ENCODE data around the gene CAMSAP1.
"Not testable (repeated sequence)": the region's sequence is repeated elsewhere in the genome, so short reads cannot be mapped to it uniquely, and the experiment has no call there.

CAMSAP1 gene

DNA sequence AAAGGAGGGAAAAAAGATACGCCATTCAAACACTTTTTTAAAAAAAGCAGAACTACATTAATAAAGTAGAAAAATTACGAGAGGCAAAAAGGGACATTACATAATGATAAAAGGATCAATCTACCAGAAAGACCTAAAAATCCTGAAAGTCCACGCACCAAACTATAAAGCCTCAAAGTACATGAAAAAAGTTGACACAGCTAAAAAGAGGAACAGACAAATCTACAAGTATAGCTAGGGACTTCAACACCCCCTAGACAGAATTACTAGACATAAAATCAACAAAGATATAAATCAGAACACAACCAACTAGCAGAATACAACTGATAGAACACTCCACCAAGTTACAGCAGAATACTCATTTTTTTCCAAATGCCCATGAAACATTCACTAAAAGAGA is 11.1 kb downstream of the CAMSAP1 start:
- DNase-seq, result no peak

DNA sequence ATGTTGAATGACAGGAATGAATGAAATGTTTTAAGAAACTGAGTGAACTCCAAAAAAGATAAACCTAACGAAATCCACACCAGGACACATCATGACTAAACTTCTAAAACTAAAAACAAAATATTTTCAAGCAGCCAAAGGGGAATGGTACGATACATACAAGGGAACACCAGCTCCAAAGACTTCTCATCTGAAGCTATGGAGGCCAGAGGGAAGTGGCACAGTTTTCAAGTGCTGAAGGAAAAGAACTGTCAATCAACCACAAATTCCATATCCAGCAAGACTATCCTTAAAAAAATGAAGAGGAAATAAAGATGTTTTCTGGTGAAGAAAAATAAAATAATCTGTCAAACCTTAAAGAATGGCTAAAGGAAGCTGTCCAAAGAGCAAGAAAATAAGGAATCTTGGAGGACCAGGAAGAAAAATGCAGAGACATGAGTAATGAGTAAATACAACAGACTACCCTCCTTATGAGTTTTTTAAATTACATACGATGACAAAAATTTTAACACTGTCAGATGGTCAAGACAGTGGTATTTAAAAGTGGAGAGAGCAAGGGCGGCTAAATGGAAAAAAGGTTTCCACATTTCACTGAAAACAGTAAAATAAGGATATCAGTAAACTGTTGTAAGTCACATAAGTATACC is 12.0 kb downstream of the CAMSAP1 start:
- DNase-seq, result no peak

DNA sequence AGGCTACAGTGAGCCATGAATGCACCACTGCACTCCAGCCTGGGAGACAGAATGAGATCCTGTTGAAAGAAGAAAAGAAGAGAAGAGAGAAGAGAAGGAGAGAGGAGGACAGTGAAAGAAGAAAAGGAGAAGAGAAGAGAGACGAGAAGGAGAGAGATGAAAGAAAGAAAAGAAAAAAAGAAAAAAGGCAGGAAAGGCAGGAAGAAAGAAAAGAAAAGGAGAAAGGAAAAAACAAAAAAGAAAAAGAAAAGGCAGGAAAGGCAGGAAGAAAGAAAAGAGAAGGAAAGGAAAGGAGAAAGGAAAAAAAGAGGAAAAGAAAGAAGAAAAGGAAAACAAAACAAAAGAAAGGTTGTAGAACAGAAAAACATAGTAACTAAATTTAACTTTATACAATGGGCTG is 14.2 kb downstream of the CAMSAP1 start:
- no peak for DNase-seq

DNA sequence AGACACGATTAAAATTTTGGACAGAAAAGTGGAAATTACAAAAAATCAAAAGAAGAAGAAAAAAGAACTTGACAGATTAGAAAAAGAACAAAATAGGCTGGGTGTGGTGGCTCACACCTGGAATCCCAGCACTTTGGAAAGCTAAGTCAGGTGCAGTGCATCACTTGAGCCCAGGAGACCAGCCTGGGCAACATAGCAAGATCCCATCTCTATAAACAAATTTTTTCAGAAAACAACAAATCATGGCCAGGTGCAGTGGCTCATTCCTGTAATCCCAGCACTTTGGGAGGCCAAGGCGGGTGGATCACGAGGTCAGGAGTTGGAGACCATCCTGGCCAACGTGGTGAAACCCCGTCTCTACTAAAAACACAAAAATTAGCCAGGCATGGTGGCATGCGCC is 15.0 kb downstream of the CAMSAP1 start:
- DNase-seq, result not testable (repeated sequence)

DNA sequence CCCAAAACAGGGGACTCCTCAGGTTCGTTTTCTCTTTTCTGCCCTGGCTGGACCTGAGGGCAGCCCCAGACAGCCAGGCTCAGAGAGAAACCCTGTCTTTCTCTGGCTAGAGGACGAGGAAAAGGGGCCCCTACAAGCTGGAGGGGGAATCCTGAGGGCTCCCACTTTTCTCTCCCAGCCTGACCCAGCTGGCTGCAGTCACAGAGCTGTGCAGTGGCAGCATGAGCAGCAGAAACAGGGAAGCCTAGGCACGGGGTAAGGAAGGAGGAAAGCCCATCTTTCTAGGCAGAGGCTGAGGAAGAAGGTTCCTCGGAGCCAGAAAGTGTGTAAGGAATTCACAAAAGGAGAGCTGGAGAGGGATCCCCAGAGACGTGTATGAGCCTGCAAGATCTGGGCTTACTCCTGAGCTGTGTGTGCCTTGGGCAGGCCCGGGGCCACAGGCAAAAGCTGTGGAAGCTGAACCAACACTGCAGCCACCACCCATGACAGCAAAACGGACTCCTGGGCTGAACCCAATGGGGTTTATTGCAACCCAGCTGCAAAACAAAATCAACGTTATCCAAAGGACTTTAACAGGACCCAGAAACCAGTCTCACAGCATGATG is 16.2 kb downstream of the CAMSAP1 start:
- no peak for DNase-seq

- no peak for DNase-seq
These were observed 16.9 kb downstream of the CAMSAP1 start for GRCh38 chr9:135890190-135891026.

DNA sequence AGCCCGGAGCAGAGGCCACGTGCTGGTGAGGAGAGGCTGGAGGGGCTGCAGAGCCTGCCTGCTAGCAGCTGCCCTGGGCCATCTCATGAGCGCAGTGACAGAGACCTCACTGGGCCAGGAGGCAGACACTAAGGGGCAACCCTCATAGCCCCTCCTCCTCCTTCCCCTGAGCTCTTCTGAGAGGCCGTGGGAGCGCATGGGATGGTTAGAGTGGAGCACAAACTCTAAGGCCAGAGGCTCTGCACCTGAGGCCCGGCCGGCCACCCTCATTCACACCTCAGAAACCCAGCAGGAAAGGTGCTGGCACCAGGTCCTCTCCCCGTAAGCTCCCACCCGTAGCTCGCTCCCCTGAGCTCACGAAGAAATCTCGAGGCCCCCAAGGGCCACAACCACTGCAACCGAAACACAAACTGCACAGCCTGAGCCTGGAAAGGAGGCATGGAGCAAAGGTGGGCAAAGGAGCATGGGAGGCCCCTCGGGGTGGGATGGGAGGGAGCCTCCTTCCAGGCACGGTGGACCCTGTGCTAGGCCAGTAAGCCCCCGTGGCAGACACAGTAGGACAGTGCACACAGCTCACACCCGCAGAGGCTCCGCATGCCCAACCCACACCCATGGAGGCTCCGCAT is 17.7 kb downstream of the CAMSAP1 start:
- DNase-seq, result no peak

- no peak for DNase-seq
These were observed 18.5 kb downstream of the CAMSAP1 start for GRCh38 chr9:135888766-135889394.

DNA sequence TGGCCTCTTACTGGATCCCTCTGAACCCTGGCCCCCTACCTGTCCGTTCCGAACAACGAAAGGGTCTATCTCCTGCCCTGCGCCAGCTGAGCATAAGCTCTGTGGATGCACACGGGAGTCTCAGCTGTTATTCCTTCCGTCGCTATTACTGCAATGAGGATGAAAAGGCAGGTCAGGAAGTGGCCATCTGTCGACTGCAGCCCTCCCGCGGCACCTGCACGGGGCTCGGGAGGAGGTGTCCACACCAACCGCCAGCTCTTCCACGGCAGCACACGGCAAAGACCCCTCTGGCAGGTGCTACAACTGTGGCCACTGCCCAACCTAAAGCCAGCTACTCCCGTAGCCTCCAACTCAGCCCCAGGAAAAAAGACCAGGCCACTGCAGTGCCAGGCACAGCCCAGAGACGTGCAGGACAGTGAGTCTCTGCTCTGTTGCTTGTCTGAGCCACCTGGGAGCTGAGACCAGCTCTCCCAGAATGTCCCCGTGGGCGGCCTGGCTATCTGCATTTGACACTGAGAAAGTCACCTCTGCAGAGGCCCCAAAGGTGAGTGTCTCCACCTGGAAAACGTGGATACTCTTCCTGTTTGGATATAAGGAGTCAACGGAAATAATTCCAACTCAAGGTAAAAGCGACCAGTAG is 19.1 kb downstream of the CAMSAP1 start:
- DNase-seq, result no peak

DNA sequence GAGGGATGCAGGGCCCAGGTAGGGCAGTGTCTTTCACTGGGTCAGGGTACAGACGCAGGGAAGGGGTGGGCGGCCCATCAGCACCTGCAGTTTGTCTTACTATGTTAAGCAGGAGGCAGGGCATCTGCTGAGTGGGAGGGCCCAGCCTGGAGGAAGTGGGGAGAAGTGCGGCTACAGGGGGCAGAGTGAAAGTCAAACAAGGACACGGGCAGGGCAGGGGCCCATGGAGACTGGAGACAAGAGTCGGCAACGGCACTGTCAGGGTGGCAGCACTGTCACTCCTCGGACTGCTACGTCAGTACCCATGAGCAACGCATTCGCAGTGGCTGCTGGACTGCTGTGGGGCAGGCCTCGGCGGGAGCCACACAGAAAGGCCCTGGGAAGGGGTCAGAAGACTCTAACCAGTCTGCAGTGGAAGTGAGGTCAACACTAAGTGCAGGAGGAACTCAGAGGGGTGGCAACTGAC is 19.7 kb downstream of the CAMSAP1 start:
- DNase-seq, result peak; percentile 67

GRCh38 chr9:135887021-135887507 is 20.3 kb downstream of the CAMSAP1 start:
- DNase-seq, result no peak

- no peak for DNase-seq
These were observed 21.0 kb downstream of the CAMSAP1 start for GRCh38 chr9:135886147-135886981.

- DNase-seq, result no peak
These were observed 22.1 kb downstream of the CAMSAP1 start for GRCh38 chr9:135885100-135885853.

- DNase-seq, result no peak
These were observed 22.9 kb downstream of the CAMSAP1 start for GRCh38 chr9:135884328-135885035.

- DNase-seq, result no peak
These were observed 23.8 kb downstream of the CAMSAP1 start for GRCh38 chr9:135883410-135884089.

DNA sequence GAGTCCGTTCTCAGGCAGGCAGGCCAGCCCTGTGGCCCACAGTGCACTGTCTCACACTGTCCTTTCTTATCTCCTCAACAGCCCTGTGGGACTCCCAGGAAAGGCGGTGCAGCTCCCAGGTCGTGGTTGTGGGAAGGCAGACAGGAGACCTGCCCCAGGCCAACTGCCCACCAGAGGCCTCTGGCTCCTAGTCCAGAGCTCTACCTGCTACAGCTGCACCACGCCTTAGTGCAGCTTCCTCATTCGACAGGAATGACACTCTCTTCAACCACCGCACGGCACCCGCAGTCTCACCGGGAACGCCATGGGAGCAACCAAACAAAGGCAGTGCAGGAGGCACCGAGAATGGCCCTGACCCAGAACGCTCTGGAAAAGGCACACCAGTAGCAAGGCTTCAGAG is 25.3 kb downstream of the CAMSAP1 start:
- no peak for DNase-seq

- no peak for DNase-seq
These were observed 26.9 kb downstream of the CAMSAP1 start for GRCh38 chr9:135880438-135880837.

GRCh38 chr9:135879619-135880018 is 27.7 kb downstream of the CAMSAP1 start:
- no peak for DNase-seq

DNA sequence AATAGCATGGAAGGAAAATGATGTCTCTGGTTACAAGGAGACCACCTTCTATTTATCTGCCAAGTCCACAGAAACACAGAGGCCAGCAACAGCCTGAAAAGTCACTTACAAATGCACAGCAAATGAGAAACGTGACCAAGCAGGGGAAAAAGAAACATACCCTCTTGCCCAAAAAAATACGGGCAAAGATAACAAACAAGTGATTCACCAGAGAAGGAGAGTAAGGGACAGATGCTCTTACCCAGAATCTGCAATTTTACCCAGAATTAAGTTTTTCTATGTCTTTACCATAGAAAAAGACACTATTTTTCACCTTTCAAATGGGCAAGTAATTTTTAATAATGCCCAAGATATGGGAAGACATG is 28.1 kb downstream of the CAMSAP1 start:
- no peak for DNase-seq

All from stimulated activated CD4-positive, alpha-beta T cell treated with anti-CD3 and anti-CD28 coated beads, Interleukin-15, amount 100 ng/mL, for 24 hours (primary cell).